Measurements from ENCODE around the gene RIC8A.

The RIC8A gene

GRCh38 chr11:250740-251299 is 43.3 kb downstream of the RIC8A start:
- DNase-seq, result no peak

- DNase-seq, result no peak
These were observed 44.0 kb downstream of the RIC8A start for GRCh38 chr11:251550-251949.

- DNase-seq, result no peak
These were observed 45.2 kb downstream of the RIC8A start for GRCh38 chr11:252666-253065.

GRCh38 chr11:253160-253885 is 45.8 kb downstream of the RIC8A start:
- DNase-seq, result no peak

- no peak for DNase-seq
These were observed 46.4 kb downstream of the RIC8A start for GRCh38 chr11:253886-254270.

- DNase-seq, result no peak
These were observed 47.7 kb downstream of the RIC8A start for GRCh38 chr11:255176-255575.

- no peak for DNase-seq
These were observed 48.3 kb downstream of the RIC8A start for GRCh38 chr11:255816-256215.

GRCh38 chr11:256952-257737 is 49.6 kb downstream of the RIC8A start:
- no peak for DNase-seq

GRCh38 chr11:257766-258493 is 50.4 kb downstream of the RIC8A start:
- DNase-seq, result no peak

- no peak for DNase-seq
These were observed 51.9 kb downstream of the RIC8A start for GRCh38 chr11:259413-259812.

- DNase-seq, result no peak
These were observed 54.1 kb downstream of the RIC8A start for GRCh38 chr11:261624-262023.

Measured in NCI-H146 (cell line).